Nephron progenitor cell (in vitro differentiated cells): Measurements from ENCODE around the gene CDK5RAP1.
"Not testable (repeated sequence)": the region's sequence is repeated elsewhere in the genome, so short reads cannot be mapped to it uniquely, and the experiment has no call there.

Source experiments
- DNase-seq: peaks from one replicate; pipeline ENCODE4 v3.0.0; 2021
- H3K27ac Mint-ChIP-seq: 2 replicates; pipeline ENCODE4 v1.8.0; 2021; ENCODE audit warnings: mild to moderate bottlenecking, moderate library complexity, mixed read lengths
- H3K27me3 Mint-ChIP-seq: 2 replicates; pipeline ENCODE4 v1.8.0; 2021; ENCODE audit warnings: mild to moderate bottlenecking, low read depth, mixed read lengths; ENCODE audit not compliant: poor library complexity
- H3K36me3 Mint-ChIP-seq: 2 replicates; pipeline ENCODE4 v1.8.0; 2021; ENCODE audit warnings: low read depth, mixed read lengths
- H3K4me1 Mint-ChIP-seq: 2 replicates; pipeline ENCODE4 v1.8.0; 2021; ENCODE audit warnings: mixed read lengths
- H3K4me3 Mint-ChIP-seq: 2 replicates; pipeline ENCODE4 v1.8.0; 2021; ENCODE audit warnings: mild to moderate bottlenecking, moderate library complexity, mixed read lengths
- H3K9me3 Mint-ChIP-seq: 2 replicates; pipeline ENCODE4 v1.8.0; 2021; ENCODE audit warnings: mild to moderate bottlenecking, moderate library complexity, mixed read lengths
- TF ChIP-seq, protein P1 (sequence below): fragments of 200-600 bp; sonication (generic); IDR thresholded peaks from 2 replicates; pipeline ENCODE4 v1.5.0; 2021; ENCODE audit warnings: antibody characterized with exemption

The CDK5RAP1 gene

GRCh38 chr20:33394718-33395117, 6.6 kb downstream of the CDK5RAP1 start:
- peaks cover 12% of the 10 kb centered on the region for H3K9me3 Mint-ChIP-seq
- no peak overlapping the region for H3K27ac Mint-ChIP-seq
- no peaks in the 10 kb centered on the region for H3K27me3 Mint-ChIP-seq
- DNase-seq, result no peak
- TF ChIP-seq, protein P1, sequence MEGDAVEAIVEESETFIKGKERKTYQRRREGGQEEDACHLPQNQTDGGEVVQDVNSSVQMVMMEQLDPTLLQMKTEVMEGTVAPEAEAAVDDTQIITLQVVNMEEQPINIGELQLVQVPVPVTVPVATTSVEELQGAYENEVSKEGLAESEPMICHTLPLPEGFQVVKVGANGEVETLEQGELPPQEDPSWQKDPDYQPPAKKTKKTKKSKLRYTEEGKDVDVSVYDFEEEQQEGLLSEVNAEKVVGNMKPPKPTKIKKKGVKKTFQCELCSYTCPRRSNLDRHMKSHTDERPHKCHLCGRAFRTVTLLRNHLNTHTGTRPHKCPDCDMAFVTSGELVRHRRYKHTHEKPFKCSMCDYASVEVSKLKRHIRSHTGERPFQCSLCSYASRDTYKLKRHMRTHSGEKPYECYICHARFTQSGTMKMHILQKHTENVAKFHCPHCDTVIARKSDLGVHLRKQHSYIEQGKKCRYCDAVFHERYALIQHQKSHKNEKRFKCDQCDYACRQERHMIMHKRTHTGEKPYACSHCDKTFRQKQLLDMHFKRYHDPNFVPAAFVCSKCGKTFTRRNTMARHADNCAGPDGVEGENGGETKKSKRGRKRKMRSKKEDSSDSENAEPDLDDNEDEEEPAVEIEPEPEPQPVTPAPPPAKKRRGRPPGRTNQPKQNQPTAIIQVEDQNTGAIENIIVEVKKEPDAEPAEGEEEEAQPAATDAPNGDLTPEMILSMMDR, result no peak
- peaks cover 55% of the 10 kb centered on the region for H3K36me3 Mint-ChIP-seq
- H3K4me3 Mint-ChIP-seq, result no peak overlapping the region
- peaks cover 18% of the 10 kb centered on the region for H3K4me1 Mint-ChIP-seq

DNA sequence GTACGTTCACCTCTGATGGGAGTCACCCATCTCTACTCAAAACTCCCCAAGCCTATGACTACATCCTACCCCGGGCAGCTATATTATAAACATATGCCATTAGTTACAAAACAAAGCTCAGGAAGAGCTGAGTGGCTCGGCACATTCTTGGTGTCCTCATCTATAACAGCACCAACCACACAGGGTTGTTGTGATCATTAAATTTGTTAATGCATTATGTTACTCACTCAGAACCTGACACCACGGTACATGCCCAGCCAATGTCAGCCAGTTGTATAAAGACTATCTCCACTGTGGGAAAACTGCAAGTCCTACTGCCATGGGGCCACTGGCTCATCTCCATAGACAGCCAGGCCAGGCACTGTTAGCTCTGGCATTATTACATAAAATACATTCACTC, 7.7 kb downstream of the CDK5RAP1 start:
- TF ChIP-seq, protein P1, result no peak
- Mint-ChIP-seq H3K4me1 (peaks cover 14% of the 10 kb centered on the region), H3K27me3 (no peaks in the 10 kb centered on the region), H3K4me3 (no peak overlapping the region), H3K27ac (peak overlapping the region; percentile 77), H3K36me3 (peaks cover 61% of the 10 kb centered on the region), H3K9me3 (peaks cover 14% of the 10 kb centered on the region)
- no peak for DNase-seq

- Mint-ChIP-seq H3K27me3 (no peaks in the 10 kb centered on the region), H3K36me3 (peaks cover 78% of the 10 kb centered on the region), H3K9me3 (peaks cover 14% of the 10 kb centered on the region), H3K27ac (peak overlapping the region; percentile 35), H3K4me1 (peaks cover 14% of the 10 kb centered on the region), H3K4me3 (peak overlapping the region; percentile 16)
- DNase-seq, result peak; percentile 29
- TF ChIP-seq, protein P1, result no peak
These were observed 9.4 kb downstream of the CDK5RAP1 start for GRCh38 chr20:33391722-33392415.

DNA sequence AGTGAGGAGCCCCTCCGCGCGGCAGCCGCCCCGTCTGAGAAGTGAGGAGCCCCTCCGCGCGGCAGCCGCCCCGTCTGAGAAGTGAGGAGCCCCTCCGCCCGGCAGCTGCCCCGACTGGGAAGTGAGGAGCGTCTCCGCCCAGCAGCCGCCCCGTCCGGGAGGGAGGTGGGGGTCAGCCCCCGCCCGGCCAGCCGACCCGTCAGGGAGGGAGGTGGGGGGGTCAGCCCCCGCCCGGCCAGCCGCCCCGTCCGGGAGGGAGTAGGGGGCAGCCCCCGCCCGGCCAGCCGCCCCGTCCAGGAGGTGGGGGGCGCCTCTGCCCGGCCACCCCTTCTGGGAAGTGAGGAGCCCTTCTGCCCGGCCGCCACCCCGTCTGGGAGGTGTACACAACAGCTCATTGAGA, 12.0 kb downstream of the CDK5RAP1 start:
- not testable (repeated sequence) for H3K4me3 Mint-ChIP-seq, H3K27me3 Mint-ChIP-seq, H3K27ac Mint-ChIP-seq, DNase-seq
- Mint-ChIP-seq H3K36me3 (peaks cover 80% of the 10 kb centered on the region), H3K4me1 (peaks cover 14% of the 10 kb centered on the region), H3K9me3 (peaks cover 14% of the 10 kb centered on the region)

GRCh38 chr20:33388268-33388667, 13.1 kb downstream of the CDK5RAP1 start:
- DNase-seq, result no peak
- no peaks in the 10 kb centered on the region for H3K27me3 Mint-ChIP-seq
- H3K27ac Mint-ChIP-seq, result no peak overlapping the region
- peaks cover 14% of the 10 kb centered on the region for H3K4me1 Mint-ChIP-seq
- TF ChIP-seq, protein P1, result no peak
- H3K4me3 Mint-ChIP-seq, result no peak overlapping the region
- H3K9me3 Mint-ChIP-seq, result peaks cover 14% of the 10 kb centered on the region
- H3K36me3 Mint-ChIP-seq, result peaks cover 77% of the 10 kb centered on the region

- TF ChIP-seq, protein P1, result no peak
- H3K9me3 Mint-ChIP-seq, result peaks cover 14% of the 10 kb centered on the region
- H3K27me3 Mint-ChIP-seq, result no peaks in the 10 kb centered on the region
- H3K4me1 Mint-ChIP-seq, result peaks cover 6% of the 10 kb centered on the region
- no peak for DNase-seq
- H3K4me3 Mint-ChIP-seq, result no peak overlapping the region
- H3K36me3 Mint-ChIP-seq, result peaks cover 69% of the 10 kb centered on the region
- H3K27ac Mint-ChIP-seq, result no peak overlapping the region
These were observed 14.1 kb downstream of the CDK5RAP1 start for GRCh38 chr20:33387177-33387576.
